ENCODE measurements around the gene DHH.
"Not testable (repeated sequence)": the region's sequence is repeated elsewhere in the genome, so short reads cannot be mapped to it uniquely, and the experiment has no call there.

Gene DHH

GRCh38 chr12:49094160-49094974 lies at the start of gene DHH:
TSS of gene DHH (minus strand) at chr12:49094801. CDS start at chr12:49094512, 289 bp downstream.
- DNase-seq (ENCODE audit: low read depth in 2 of 2) = no peak

GRCh38 chr12:49144384-49144783 lies 49.8 kb upstream of the DHH start:
- no peak for DNase-seq (ENCODE audit: low read depth in 2 of 2)

- no peak for DNase-seq (ENCODE audit: low read depth in 2 of 2)
Observed at GRCh38 chr12:49138999-49139398, 44.4 kb upstream of the DHH start.

GRCh38 chr12:49138587-49138986 lies 44.0 kb upstream of the DHH start:
- no peak for DNase-seq (ENCODE audit: low read depth in 2 of 2)

- DNase-seq (ENCODE audit: low read depth in 2 of 2) = no peak
Observed at GRCh38 chr12:49137476-49137875, 42.9 kb upstream of the DHH start.

- not testable (repeated sequence) for DNase-seq (ENCODE audit: low read depth in 2 of 2)
Observed at GRCh38 chr12:49136997-49137396, 42.4 kb upstream of the DHH start.

- DNase-seq (ENCODE audit: low read depth in 2 of 2) = no peak
Observed at GRCh38 chr12:49133590-49133989, 39.0 kb upstream of the DHH start.

GRCh38 chr12:49133014-49133413 lies 38.4 kb upstream of the DHH start:
- DNase-seq (ENCODE audit: low read depth in 2 of 2) = no peak

- DNase-seq (ENCODE audit: low read depth in 2 of 2) = no peak
Observed at GRCh38 chr12:49131894-49132461, 37.4 kb upstream of the DHH start.

GRCh38 chr12:49131051-49131893 lies 36.7 kb upstream of the DHH start, which contains the start of gene TUBA1B:
TSS of gene TUBA1B (minus strand) at chr12:49131395. CDS start at chr12:49131300, 95 bp downstream.
- peak; percentile 86 to 87 for DNase-seq (ENCODE audit: low read depth in 2 of 2)

- peak; percentile 87 to 89 for DNase-seq (ENCODE audit: low read depth in 2 of 2)
Observed at GRCh38 chr12:49130151-49131050, 35.8 kb upstream of the DHH start.

- no peak for DNase-seq (ENCODE audit: low read depth in 2 of 2)
Observed at GRCh38 chr12:49129332-49130150, 34.9 kb upstream of the DHH start.

- DNase-seq (ENCODE audit: low read depth in 2 of 2) = not testable (repeated sequence)
Observed at GRCh38 chr12:49127971-49128370, 33.4 kb upstream of the DHH start.

GRCh38 chr12:49126852-49127763 lies 32.5 kb upstream of the DHH start:
- DNase-seq (ENCODE audit: low read depth in 2 of 2) = no peak

- DNase-seq (ENCODE audit: low read depth in 2 of 2) = no peak
Observed at GRCh38 chr12:49121047-49121696, 26.6 kb upstream of the DHH start.

GRCh38 chr12:49111206-49111605 lies 16.6 kb upstream of the DHH start:
- DNase-seq (ENCODE audit: low read depth in 2 of 2) = no peak

- DNase-seq (ENCODE audit: low read depth in 2 of 2) = peak; percentile 90 to 91
Observed at GRCh38 chr12:49110464-49111155, 16.0 kb upstream of the DHH start, which contains the start of gene LMBR1L. TSS of gene LMBR1L (minus strand) at chr12:49110847. CDS start at chr12:49110555, 292 bp downstream.

Measured in stimulated activated CD8-positive, alpha-beta memory T cell treated with anti-CD3 and anti-CD28 coated beads, Interleukin-15, amount 100 ng/mL, for 48 hours (primary cell).